Measurements from ENCODE around the gene DNAJB8. TPM values are rescaled to one million over a fixed set of nuclear protein-coding genes. Genes with fewer than 3 reads are reported as not detected.

DNAJB8 gene
- total RNA-seq, 1 donor from 2014 or later = not detected

DNA sequence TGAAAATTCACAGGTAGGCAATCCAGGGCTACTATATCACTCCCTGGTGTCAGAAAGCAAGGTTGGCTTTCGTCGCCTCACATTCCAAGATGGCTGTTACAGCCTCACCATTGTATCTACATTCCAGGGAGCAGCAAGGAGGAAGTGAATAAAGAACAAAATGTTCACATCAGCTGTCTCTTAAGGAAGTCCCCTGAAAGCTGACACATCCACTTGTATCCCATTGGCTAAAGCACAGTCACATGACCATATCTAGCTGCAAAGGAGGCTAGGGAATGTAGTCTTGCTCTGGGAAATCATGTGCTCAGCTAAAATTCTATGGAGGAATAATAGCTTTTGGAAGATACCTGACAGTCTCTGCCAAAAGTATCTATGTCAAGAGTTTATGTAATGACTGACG is 39.1 kb upstream of the DNAJB8 start:
- Mint-ChIP-seq H3K4me3 (ENCODE audit: unreplicated experiment) (no peak overlapping the region), H3K36me3 (ENCODE audit: unreplicated experiment) (no peaks in the 10 kb centered on the region), H3K4me1 (ENCODE audit: unreplicated experiment) (peaks cover 3% of the 10 kb centered on the region), H3K27me3 (ENCODE audit: unreplicated experiment) (peaks cover 41% of the 10 kb centered on the region), H3K27ac (ENCODE audit: unreplicated experiment) (no peak overlapping the region), H3K9me3 (ENCODE audit: unreplicated experiment) (no peaks in the 10 kb centered on the region)
- TF ChIP-seq, protein P1, sequence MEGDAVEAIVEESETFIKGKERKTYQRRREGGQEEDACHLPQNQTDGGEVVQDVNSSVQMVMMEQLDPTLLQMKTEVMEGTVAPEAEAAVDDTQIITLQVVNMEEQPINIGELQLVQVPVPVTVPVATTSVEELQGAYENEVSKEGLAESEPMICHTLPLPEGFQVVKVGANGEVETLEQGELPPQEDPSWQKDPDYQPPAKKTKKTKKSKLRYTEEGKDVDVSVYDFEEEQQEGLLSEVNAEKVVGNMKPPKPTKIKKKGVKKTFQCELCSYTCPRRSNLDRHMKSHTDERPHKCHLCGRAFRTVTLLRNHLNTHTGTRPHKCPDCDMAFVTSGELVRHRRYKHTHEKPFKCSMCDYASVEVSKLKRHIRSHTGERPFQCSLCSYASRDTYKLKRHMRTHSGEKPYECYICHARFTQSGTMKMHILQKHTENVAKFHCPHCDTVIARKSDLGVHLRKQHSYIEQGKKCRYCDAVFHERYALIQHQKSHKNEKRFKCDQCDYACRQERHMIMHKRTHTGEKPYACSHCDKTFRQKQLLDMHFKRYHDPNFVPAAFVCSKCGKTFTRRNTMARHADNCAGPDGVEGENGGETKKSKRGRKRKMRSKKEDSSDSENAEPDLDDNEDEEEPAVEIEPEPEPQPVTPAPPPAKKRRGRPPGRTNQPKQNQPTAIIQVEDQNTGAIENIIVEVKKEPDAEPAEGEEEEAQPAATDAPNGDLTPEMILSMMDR (IDR thresholded peaks at IDR 0.05) = no peak
- DNase-seq (ENCODE audit: extremely low spot score, unreplicated experiment) = no peak

DNA sequence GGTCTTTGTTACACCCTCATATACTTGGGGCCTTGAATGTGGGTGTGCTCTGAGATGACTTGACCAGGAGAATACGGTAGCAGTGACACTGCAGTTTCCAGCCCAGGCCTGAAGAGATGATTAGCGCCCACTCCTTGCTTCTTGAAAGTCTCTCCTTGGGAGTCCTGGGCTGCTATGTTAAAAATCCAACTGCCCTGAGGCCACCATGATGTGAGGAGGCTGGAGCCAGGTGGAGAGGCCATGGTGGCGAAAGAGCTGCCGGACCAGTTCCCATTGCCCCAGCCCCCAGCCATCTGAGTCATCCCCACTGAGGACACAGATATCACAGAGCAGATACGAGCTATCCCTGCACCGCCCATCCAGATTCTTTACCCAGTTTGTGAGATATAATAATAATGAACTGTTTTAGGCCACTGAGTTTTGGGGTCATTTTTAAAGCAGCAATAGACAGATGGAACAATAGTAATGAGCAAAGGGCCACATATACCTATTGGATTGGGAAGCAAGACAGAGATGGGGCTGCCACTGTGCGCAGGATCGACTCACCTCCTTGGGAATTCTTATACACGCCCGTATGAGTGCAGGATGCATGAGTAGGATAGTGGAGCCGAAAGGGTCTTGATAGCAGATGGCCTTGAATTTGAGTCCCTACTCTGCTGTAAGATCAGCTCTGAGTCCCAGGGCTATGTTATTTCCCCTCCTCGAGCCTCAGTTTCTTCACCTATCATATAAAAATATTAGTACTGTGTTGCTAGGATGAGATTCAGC is 38.5 kb upstream of the DNAJB8 start:
- DNase-seq (ENCODE audit: extremely low spot score, unreplicated experiment) = peak; percentile 30
- Mint-ChIP-seq H3K36me3 (ENCODE audit: unreplicated experiment) (no peaks in the 10 kb centered on the region), H3K9me3 (ENCODE audit: unreplicated experiment) (no peaks in the 10 kb centered on the region), H3K27ac (ENCODE audit: unreplicated experiment) (no peak overlapping the region), H3K4me1 (ENCODE audit: unreplicated experiment) (peaks cover 3% of the 10 kb centered on the region), H3K4me3 (ENCODE audit: unreplicated experiment) (no peak overlapping the region), H3K27me3 (ENCODE audit: unreplicated experiment) (peaks cover 37% of the 10 kb centered on the region)
- TF ChIP-seq, protein P1 (IDR thresholded peaks at IDR 0.05) = no peak

DNA sequence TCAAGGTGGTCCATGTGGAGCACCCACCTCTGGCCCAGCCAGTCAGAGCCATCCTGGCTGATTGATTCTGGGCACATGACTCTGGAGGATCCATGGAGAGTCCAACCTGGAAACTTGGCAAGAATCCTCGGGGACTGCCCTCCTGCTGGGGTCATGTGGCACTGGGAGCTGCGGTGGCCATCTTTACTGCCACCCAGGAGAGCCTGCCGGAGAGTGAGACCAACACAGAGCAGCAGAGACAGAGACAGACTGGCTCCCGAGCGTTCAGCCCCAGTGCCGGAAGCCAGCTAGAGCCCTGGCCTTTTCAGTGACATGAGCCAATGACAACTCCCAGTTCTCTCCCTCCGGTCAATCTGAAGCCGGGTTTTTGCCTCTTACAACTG is 37.8 kb upstream of the DNAJB8 start:
- Mint-ChIP-seq H3K4me1 (ENCODE audit: unreplicated experiment) (peaks cover 3% of the 10 kb centered on the region), H3K9me3 (ENCODE audit: unreplicated experiment) (no peaks in the 10 kb centered on the region), H3K36me3 (ENCODE audit: unreplicated experiment) (no peaks in the 10 kb centered on the region), H3K4me3 (ENCODE audit: unreplicated experiment) (no peak overlapping the region), H3K27me3 (ENCODE audit: unreplicated experiment) (peaks cover 32% of the 10 kb centered on the region), H3K27ac (ENCODE audit: unreplicated experiment) (no peak overlapping the region)
- peak; percentile 82 for DNase-seq (ENCODE audit: extremely low spot score, unreplicated experiment)
- TF ChIP-seq, protein P1 (IDR thresholded peaks at IDR 0.05) = no peak

DNA sequence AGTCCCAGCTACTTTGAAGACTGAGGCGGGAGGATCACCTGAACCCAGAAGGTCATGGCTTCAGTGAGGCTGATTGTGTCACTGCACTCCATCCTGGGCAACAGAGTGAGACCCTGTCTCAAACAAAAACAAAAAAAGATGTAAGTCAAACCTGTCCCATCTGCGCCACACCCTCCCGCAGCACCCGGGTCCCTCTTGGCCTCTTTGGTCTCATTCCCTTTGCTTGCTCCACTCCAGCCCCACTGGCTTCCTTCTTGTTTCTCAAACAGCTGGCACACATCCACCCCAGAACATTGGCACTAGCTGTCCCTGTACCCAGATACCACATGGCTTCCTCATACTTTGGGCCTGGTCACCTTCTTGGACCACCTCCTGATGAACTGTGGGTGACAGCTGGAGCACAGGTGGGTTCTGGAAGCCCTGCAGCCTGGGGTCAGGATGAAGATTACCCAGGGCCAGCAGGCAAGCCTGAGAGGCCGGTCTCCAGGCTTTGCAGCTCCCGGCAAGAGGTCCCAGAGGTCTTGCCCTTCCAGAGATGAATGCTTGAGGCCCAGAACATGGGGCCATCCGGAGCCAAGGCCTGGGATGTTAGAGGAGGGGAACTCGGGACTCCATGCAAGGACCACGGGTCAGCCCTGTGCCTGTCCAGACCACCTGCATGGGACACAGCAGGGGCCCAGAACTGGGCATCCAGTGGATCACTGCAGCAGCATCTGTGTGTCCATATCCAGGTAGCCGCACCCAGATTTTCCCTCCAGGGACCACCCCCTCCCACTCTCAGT is 37.3 kb upstream of the DNAJB8 start:
- H3K9me3 Mint-ChIP-seq (ENCODE audit: unreplicated experiment) = no peaks in the 10 kb centered on the region
- peaks cover 26% of the 10 kb centered on the region for H3K27me3 Mint-ChIP-seq (ENCODE audit: unreplicated experiment)
- H3K36me3 Mint-ChIP-seq (ENCODE audit: unreplicated experiment) = no peaks in the 10 kb centered on the region
- H3K4me1 Mint-ChIP-seq (ENCODE audit: unreplicated experiment) = peaks cover 3% of the 10 kb centered on the region
- H3K4me3 Mint-ChIP-seq (ENCODE audit: unreplicated experiment) = no peak overlapping the region
- peak; percentile 57 for DNase-seq (ENCODE audit: extremely low spot score, unreplicated experiment)
- no peak overlapping the region for H3K27ac Mint-ChIP-seq (ENCODE audit: unreplicated experiment)
- TF ChIP-seq, protein P1 (IDR thresholded peaks at IDR 0.05) = no peak

DNA sequence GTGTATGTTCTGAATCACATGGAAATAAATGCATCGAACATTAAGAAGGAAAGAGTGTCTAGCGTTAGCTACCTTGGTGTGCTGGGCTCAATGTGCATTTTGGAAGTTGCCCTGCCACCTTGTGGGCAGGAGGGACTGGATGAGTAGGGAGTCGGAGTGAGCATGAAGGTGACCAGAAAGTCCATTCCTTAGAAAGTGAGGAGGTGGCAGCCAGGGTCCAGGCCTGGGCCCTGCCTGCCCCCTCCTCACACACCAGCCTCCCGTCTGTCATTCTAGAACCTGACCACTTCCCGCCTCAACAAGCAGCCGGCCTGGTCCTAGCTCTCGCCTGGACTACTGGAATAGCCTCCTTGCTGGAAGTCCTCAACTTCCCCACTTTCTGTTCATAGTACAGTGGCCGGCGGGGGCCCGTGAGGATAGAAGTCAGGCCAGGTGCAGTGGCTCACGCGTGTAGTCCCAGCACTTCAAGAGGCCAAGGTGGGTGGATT is 36.5 kb upstream of the DNAJB8 start:
- Mint-ChIP-seq H3K9me3 (ENCODE audit: unreplicated experiment) (no peaks in the 10 kb centered on the region), H3K36me3 (ENCODE audit: unreplicated experiment) (no peaks in the 10 kb centered on the region), H3K4me3 (ENCODE audit: unreplicated experiment) (no peak overlapping the region), H3K27me3 (ENCODE audit: unreplicated experiment) (peaks cover 25% of the 10 kb centered on the region), H3K27ac (ENCODE audit: unreplicated experiment) (no peak overlapping the region), H3K4me1 (ENCODE audit: unreplicated experiment) (peaks cover 3% of the 10 kb centered on the region)
- TF ChIP-seq, protein P1 (IDR thresholded peaks at IDR 0.05) = peak; percentile 29
- peak; percentile 74 for DNase-seq (ENCODE audit: extremely low spot score, unreplicated experiment)
